ENCODE results near the gene LPCAT1.

The LPCAT1 gene

DNA sequence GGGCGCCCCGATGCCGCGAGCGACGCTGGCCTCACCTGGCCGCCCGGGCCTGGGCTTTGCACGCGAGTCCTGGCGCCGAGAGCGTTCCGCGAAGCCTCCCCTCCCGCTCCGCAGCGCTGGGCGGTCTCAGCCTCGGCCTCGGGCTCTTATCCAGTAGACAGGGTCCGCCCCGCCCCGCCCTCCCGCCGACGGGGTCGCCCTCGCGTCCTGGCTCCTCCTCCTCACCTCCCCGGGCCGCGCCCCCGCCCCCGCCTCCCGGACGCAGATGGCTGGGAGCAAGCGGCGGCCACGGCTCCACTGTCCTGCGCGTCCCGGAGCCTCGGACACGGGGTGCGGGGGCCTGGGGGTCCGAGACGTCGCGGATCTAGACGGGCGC is 78.5 kb downstream of the LPCAT1 start, which contains the start of gene SLC6A3:
Gene SLC6A3, minus strand, starts transcription at position 128 of the 376 bp plus-strand sequence. CDS start 2,243 bp downstream, outside the sequence.
- DNase-seq (ENCODE audit: low read depth in 2 of 2): peak; percentile 9

DNA sequence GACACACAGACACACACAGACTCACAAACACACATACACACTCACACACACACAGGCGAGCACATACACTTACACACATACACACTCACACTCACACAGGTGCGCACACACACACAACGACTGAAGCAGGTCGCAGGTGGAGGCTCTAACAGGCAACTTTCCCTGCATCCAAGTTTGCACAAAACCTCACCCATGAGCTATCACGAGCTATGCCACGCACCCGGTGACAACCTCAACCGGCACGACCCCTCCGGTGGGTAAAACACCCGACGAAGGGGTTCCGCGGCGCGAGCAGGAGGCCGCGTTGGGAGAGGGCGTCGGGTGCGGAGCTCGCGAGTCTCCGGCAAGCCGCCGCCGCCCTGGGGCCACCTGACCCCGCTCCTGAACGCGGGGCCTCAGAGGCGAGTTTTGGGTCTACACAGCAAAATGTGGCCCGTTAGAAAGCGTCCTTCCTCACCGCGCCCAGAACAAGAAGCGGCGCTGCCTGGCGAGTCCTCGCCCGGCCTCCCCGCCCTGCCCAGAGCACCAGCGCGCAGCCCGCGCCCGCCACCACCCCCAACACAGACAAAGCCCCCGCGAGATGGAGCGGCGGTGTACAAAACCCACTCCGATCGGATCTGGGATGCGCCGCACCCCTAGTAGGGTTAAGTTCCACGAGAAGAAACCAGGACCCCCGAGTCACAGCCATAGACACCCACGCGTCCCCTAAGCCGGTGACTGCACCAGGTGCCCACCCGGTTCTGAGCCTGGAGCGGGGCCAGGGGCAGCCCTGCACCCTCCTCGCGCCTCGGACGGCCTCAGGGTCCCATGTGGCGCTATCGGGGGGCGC is 79.2 kb downstream of the LPCAT1 start:
- DNase-seq (ENCODE audit: low read depth in 2 of 2): no peak

DNA sequence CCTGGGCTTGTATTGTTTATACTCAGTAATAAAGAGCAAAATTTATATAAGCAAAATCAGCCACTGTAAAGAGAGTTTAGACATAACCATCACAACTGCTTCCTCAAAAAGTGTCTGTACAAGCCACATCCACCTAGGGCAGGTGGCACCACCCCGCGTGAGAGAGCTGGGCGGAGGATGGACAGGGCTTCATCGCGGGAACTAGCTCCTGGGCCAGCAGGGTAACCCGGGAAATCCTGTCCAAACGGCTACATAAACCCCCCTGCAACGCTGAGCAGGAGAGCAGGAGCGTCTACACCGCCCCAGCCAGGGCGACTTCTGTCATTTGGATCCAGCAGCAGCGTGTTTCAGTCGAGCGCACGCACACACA is 79.8 kb downstream of the LPCAT1 start:
- DNase-seq (ENCODE audit: low read depth in 2 of 2): no peak

DNA sequence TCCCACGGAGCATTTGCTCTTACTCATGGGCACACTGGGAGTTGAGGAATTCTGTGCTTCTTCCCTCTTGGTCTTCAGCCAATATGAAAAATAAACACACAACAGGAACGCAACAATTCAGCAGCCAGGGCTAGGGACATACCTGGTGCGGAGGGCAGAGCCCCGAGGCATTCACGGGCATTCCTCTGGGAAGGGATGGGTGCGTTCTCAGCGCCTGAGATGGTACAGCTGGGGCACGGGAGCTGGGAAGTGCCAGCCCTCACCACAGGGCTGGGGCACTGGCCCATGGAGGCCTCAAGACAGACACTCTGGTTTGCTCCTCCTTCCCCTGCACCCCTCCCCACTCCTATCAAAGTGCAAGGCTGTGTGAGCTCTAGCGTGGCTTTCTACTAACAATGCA is 80.6 kb downstream of the LPCAT1 start:
- no peak for DNase-seq (ENCODE audit: low read depth in 2 of 2)

DNA sequence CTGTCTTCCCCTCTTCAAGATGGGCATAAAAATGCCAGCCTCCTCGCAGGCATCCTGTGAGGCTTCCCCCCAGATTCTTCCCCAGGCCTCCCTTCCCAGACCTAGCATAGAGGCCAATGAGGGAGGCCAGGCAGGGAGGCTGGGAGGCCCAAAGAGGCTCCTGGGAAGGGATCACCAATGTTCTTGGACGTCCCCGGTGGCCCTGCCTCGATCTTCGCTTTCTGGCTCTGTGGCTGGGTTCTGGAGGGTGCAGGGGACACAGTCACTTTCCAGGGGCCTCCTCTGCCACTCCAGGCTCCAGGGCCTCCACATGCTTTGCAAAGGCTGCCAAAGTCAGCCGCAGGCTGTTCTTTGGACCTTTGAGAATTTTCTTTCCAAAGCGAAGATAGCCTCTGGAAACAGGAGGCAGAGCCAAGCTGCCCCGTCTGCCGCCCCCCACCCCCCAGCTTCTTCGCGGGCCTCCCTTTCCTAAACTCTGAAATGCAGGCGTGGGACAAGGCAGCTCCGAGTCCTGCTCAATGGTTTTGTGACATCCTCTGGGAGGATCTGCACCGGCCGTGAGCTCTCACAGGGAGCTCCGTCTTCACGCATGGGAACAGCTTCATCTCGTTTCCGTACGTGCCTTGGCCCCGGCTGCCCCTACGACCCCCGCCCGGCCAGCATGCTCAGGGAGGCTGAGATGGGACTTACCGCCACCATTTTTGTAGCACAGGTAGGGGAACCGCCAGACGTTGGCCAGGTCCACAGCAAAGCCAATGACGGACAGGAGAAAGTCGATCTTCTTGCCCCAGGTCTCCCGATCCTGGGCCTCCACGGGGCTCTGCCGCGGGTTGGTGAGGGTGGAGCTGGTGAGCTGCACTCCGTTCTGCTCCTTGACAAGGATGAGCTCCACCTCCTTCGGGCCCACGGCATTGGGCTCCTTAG is 81.3 kb downstream of the LPCAT1 start:
- DNase-seq (ENCODE audit: low read depth in 2 of 2): no peak

DNA sequence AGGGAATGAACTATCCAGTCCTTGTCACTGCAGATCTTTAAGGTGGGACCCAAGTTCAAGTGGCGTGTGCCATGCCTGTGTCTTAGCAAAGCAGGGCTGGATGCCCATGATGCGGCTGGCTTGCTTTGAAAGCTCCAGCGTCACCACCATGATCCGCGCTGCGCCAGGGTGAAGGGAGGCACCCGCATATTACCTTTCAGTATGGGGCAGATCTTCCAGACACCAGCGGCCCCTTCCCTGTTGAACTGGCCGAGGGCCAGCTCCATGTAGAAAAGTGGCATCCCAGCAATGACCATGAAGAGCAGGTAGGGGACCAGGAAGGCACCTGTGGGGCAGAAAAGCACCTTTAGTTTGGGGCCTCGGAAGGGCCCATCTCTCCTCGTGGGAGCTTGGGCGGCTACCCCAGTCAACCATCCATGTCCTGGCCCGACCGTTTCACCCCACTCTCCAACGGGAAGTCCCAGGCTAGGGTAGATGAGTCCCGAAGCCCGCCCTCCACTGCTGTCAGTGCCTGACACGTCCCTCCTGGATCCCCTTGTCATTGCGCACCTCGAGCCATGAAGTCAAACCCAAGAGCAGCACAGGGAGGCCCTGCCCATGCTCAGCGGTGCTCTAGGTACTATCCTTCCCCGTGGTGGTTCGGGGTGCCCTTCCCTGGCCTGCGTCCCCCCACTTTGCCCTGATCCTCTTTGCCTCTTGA is 82.4 kb downstream of the LPCAT1 start:
- no peak for DNase-seq (ENCODE audit: low read depth in 2 of 2)

DNA sequence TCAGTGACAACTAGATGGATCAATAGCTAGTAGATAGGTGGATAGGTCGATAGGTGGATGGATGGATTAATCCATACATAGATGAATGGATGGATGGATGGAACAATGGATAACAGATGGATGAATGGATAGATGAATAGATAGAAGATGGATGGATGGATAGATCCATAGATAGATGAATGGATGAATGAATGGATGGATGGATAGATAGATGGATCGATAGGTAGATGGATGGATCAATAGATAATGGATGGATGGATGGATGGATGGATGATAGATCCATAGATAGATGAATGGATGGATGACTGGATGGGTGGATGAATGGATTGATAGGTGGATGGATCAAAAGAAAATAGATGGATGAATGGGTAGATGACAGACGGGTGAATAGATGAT is 83.7 kb downstream of the LPCAT1 start:
- DNase-seq (ENCODE audit: low read depth in 2 of 2): no peak

DNA sequence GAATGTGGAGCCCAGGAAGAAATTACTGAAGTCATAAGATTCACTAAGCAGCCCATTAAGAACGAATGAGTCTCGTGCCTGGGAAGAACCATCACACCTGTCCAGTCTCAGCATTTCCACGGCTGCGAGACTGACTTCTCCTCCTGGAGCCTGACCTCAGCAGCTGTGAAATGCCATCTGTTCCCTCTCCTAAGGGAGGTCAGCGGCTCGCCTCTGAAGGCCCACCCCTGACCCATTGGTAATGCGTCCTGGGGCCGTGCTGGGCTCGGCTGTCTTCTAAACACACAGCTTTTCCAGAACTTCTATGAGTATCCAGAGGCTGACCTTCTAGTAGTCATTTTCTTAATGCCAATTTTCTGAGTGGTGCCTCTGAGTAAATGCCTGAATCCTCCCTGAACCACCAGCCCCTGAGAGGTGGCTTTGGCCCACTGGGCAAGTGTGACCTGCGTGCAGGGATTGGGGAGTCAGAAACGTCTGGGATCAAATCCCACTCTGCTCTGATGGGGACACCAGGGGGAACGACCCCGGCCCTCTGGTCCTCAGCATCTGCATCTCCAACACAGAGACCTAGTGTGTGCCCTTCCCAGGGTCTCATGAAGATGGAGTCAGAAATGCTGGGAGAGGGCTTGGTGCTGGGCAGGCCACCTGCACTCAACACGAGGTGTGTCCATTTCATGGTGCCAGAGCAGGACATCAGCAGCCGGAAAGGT is 84.2 kb downstream of the LPCAT1 start:
- DNase-seq (ENCODE audit: low read depth in 2 of 2): no peak

DNA sequence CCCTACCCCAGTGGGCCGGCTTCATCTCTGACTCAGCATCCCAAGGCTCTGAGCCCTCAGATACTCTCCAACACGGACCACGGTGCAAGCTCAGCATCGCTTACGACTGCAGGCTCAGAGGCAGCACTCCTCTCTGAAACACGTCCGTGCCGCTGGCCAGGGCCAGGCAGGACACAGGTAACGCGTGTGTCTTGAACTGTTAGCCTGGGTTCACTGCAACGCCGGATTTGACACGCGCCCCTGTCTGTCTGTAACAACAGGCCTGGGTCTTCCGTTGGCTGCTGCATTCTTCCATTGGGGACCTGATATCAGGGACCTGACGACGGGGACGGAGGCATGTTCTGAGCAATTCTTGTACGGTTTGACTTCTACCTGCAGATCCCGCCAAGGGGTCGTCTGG is 84.9 kb downstream of the LPCAT1 start:
- no peak for DNase-seq (ENCODE audit: low read depth in 2 of 2)

DNA sequence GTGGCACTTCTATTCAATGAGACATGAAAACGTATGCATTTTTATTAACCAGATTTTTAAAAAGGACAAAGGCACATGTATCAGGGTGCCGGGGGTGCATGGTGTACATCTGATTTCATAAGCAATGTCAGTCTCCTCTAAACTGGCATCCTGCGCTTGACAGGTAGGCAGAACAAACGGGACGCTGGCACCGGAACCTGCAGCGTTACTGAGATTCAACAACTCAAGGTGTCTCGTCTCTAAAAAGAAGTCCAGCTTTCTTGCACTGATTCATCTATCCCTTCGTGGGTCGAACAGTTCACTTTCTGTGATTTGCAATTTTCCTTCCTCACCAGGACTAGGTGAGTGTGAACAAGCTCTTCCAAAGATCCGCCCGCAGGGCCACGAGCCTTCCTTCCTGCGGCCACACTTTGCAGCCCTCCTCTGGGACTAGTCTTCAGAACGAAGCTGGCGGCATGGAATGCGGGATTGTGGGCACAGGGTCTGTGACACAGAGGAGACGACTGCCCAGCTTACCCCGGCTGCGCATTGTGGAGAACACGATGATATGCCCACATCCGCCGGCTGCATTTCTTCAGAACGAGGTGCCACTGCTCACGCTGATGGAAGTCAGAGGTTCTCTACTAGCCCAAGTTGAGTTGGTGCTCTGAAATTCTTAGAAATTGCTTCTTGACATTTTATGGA is 85.7 kb downstream of the LPCAT1 start:
- DNase-seq (ENCODE audit: low read depth in 2 of 2): no peak

DNA sequence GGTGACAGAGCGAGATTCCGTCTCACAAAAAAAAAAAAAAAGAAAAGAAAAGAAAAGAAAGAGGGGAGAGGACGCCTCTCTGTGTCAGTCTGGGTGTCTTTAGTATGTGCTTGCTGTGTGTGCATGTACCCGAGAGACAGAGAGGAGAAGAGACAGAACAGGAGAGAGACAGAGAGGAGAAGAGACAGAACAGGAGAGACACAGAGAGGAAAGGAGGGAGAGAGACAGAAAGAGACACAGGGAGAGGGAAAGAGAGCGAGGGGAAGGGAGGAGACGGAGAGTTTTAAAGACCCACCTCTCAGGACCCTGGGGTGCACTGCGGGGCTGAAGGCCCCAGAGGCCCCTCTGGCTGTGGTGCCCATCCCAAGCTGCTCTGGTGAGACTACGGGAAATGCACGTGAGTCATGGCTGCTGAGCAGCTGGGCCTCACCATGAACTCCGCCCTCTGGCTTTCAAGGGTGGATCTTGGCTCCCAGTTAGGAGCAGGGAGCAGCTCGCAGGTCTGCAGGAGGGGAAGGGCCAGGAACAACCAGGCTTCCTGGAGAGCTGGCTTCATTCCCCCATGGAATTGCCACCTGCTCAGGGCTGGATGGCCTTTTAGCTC is 86.4 kb downstream of the LPCAT1 start:
- no peak for DNase-seq (ENCODE audit: low read depth in 2 of 2)

DNA sequence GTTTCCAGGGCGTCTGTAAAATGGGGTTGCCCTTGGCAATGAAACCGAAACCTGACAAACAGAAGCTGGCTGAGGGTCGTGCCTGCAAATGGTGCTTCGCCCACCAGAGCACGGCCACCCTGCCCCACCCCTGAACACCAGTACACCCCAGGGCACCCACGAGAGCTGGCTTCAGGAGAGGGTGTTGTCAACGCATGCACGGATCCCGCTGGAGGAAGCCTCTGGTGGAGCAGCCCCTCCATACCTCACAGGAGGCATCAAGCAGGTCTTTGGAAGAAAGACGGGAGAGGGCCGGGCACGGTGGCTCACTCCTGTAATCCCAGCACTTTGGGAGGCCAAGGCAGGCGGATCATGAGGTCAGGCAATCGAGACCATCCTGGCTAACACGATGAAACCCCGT is 87.1 kb downstream of the LPCAT1 start:
- no peak for DNase-seq (ENCODE audit: low read depth in 2 of 2)

DNA sequence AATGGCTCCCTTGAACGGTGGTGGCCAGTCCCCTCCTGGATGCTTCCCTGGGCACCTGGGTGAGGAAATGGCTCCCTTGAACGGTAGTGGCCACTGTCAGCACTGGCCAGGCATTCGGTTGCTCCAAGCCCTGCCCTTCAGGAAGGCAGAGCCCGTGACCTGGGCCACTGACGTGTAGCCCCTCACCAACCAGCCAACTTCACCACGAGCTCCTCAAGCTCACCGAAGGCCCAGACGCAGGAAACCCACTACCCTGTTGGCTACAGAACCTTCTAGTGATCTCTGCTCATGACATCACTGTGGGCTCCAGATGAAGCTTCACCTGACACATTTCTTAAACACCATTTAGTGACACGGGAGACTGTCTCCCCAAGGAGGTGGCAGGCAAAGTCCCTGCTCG is 87.7 kb downstream of the LPCAT1 start:
- DNase-seq (ENCODE audit: low read depth in 2 of 2): no peak

DNA sequence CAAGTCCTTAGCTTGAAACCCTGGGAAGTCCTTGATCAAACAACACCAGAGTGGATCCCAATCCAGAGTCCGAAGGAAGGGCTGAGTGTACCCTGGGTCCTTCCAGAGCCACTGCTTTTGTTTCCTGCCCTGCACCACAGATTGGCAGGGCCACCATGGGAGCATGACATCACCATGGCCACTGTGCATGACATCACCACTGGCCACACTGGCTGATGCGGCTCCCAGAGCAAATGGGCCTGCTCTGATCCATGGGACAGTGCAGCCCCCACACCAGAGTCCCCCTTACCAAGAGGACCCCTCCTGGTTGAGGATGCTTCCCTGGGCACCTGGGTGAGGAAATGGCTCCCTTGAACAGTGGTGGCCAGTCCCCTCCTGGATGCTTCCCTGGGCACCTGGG is 88.4 kb downstream of the LPCAT1 start:
- no peak for DNase-seq (ENCODE audit: low read depth in 2 of 2)

DNA sequence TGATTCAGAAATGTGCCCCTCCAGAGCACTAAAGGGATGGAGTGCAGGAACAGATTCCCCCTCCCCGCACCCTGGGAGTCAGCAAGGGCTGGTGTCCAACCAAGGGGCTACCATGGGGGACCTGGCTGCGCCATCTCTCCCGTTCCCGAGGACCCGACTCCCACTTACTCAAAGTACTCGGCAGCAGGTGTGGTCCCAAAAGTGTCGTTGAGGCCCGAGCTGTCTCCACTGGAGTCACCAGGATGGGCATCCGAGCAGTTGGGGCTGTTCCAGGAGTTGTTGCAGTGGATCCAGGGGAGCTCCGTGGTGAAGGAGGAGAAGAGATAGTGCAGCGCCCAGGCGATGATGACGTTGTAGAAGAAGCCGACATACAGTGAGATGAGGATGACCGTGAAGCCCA is 91.5 kb downstream of the LPCAT1 start:
- DNase-seq (ENCODE audit: low read depth in 2 of 2): no peak

DNA sequence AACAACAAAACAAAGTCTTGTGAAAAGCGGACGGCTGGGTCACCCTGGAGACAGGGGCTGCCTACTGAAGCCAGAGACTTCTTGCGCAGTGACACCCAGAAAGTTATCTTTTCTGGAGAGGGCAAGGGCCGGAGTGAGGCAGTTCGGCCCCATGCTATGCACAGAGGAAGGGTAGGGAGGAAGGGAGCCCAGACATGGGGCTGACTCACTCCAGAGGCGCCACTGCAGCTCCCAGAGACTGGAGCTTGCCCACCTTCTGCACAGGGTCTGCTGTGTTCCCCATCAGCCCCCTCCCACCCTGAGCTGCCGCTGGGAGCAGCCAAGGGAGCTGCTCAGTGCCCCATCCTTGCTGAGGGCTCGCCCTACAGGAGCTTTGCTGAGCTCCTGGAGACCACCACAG is 91.9 kb downstream of the LPCAT1 start:
- DNase-seq (ENCODE audit: low read depth in 2 of 2): no peak

DNA sequence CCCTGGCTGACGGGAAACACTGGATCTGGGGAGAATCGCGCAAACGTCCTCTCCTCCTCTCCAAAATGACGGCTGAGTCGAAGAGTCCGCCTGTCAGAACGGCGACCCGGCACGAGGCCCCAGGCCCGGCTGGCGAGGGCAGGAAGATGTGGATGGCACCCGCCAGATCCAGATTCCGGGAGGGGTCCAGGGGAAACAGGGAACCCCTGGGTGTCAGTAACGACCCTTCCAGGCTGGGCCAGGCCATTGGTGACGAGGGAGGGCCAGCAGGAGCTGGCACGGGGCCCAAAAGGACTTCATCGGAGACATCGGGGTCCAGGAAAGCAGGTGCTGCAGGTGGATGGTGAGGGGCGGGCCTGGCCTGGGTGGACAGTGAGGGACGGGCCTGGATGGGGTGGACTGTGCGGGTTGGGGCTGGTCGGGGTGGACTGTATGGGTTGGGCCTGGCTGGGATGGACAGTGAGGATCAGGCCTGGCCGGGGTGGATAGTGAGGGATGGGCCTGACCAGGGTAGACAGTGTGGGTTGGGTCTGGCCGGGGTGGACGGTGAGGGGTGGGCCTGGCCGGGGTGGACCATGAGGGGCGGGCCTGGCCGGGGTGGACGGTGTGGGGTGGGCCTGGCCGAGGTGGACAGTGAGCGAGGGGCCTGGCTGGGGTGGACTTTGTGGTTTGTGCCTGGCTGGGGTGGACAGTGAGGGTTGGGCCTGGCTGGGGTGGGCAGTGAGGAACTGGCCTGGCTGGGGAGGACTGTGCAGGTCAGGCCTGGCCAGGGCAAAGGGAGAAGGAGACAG is 92.5 kb downstream of the LPCAT1 start:
- no peak for DNase-seq (ENCODE audit: low read depth in 2 of 2)

DNA sequence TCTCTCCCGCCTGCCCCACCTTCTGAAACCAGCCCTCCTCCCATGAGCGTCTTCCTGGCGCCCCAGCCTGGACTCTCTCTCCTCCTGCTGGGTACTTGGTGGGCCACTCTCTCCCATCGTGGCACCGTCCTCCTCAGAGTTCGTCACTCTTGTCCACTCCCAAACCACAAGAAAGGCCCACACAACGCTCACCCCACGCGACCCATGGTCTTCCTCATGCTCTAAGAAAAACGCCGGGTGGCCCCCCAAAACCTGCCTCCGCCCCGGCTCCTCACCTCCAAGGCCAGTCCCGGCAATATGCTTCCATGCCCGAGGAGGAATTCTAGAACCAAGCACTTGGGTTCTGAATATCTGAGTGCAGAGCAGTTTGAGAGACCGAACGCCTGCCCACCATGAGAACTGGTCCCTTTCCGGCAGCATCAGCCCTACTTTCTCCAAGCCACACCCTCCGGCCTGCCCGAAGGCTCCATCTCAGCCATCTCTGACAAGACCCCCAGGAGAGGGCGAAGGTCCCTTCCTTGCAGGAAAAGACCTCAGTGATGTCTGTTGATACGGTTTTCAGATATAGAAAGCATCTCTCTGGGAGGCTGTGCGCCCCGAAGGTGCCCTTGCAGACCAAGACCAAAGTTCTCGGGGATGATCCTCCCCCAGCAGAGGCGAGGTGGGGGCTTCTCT is 93.5 kb downstream of the LPCAT1 start:
- DNase-seq (ENCODE audit: low read depth in 2 of 2): no peak

DNA sequence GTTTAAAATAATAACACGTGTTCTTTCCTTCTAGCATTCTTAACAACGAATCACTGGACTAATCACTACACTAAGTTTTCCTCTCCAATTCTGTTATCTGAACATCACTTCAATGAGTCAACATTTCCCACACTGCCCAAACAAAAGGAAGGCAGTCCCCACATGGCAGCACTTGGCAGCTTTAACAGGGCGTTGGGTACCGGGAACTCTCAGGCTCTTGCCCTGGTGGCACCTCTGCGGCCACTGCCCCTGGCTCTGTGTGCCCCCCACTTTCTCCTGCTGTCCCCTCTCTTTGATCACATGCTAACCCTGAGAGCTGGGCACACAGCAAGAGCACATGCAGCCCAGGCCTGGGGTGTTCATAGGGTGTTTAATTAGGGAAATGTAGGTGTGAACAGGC is 94.3 kb downstream of the LPCAT1 start:
- DNase-seq (ENCODE audit: low read depth in 2 of 2): no peak
